H9 (cell line): ENCODE measurements around the gene NKD2. TPM values are rescaled to one million over a fixed set of nuclear protein-coding genes. Genes with fewer than 3 reads are reported as not detected.

Experiments used
- DNase-seq: peaks from one replicate; pipeline ENCODE4 v3.0.0-alpha.2; 2017
- H2AFZ ChIP-seq: one replicate; pipeline ENCODE4 v1.6.1; 2013; ENCODE audit warnings: mild to moderate bottlenecking, low read length, control low read depth, moderate library complexity
- H2AK5ac ChIP-seq: 2 replicates; pipeline ENCODE4 v1.6.1; 2013; ENCODE audit warnings: low read length, control low read depth, mixed read lengths; ENCODE audit not compliant: insufficient read length
- H2BK120ac ChIP-seq: one replicate; pipeline ENCODE4 v1.6.1; 2013; ENCODE audit warnings: low read depth, mild to moderate bottlenecking, low read length, control low read depth, inconsistent platforms; ENCODE audit not compliant: poor library complexity, severe bottlenecking
- H2BK12ac ChIP-seq: 2 replicates; pipeline ENCODE4 v1.6.1; 2013; ENCODE audit warnings: low read length, control low read depth, mixed read lengths, low read depth; ENCODE audit not compliant: insufficient read length
- H2BK15ac ChIP-seq: 2 replicates; pipeline ENCODE4 v1.6.1; 2013; ENCODE audit warnings: low read depth, low read length, control low read depth
- H2BK20ac ChIP-seq: one replicate; pipeline ENCODE4 v1.6.1; 2013; ENCODE audit warnings: low read depth, mild to moderate bottlenecking, low read length, control low read depth, inconsistent platforms; ENCODE audit not compliant: poor library complexity, severe bottlenecking
- H2BK5ac ChIP-seq: 2 replicates; pipeline ENCODE4 v1.6.1; 2013; ENCODE audit warnings: low read length, control low read depth, mixed read lengths; ENCODE audit not compliant: insufficient read length
- H3K14ac ChIP-seq: 2 replicates; pipeline ENCODE4 v1.6.1; 2013; ENCODE audit warnings: low read length, control low read depth; ENCODE audit not compliant: insufficient read depth
- H3K18ac ChIP-seq: 2 replicates; pipeline ENCODE4 v1.6.1; 2013; ENCODE audit warnings: low read depth, mild to moderate bottlenecking, mixed read lengths, low read length, control low read depth; ENCODE audit not compliant: insufficient read length
- H3K23ac ChIP-seq: 2 replicates; pipeline ENCODE4 v1.6.1; 2013; ENCODE audit warnings: low read length, control low read depth, mixed read lengths, low read depth; ENCODE audit not compliant: insufficient read length
- H3K23me2 ChIP-seq: 2 replicates; pipeline ENCODE4 v1.6.1; 2013; ENCODE audit warnings: low read depth, mild to moderate bottlenecking, mixed read lengths, low read length, control low read depth; ENCODE audit not compliant: insufficient read length, poor library complexity, severe bottlenecking
- H3K27ac ChIP-seq: 2 replicates; pipeline ENCODE4 v1.5.1; 2013; ENCODE audit warnings: low read length, control low read depth, mixed read lengths, low read depth; ENCODE audit not compliant: insufficient read length
- H3K27me3 ChIP-seq: 2 replicates; pipeline ENCODE4 v1.6.1; 2013; ENCODE audit warnings: low read length, control low read depth, inconsistent platforms; ENCODE audit not compliant: insufficient read depth
- H3K4ac ChIP-seq: 2 replicates; pipeline ENCODE4 v1.6.1; 2013; ENCODE audit warnings: low read depth, mild to moderate bottlenecking, control low read depth, inconsistent platforms, low read length, moderate library complexity
- H3K4me1 ChIP-seq: 2 replicates; pipeline ENCODE4 v1.6.1; 2013; ENCODE audit warnings: low read length, control low read depth, inconsistent platforms; ENCODE audit not compliant: insufficient read depth
- H3K4me2 ChIP-seq: 2 replicates; pipeline ENCODE4 v1.6.1; 2013; ENCODE audit warnings: low read length, control low read depth, mixed read lengths; ENCODE audit not compliant: insufficient read length, insufficient read depth
- H3K56ac ChIP-seq: 2 replicates; pipeline ENCODE4 v1.6.1; 2013; ENCODE audit warnings: low read depth, mild to moderate bottlenecking, mixed read lengths, low read length, control low read depth; ENCODE audit not compliant: insufficient read length
- H3K79me1 ChIP-seq: 2 replicates; pipeline ENCODE4 v1.6.1; 2013; ENCODE audit warnings: low read depth, mild to moderate bottlenecking, moderate library complexity, low read length, control low read depth, inconsistent platforms; ENCODE audit not compliant: insufficient read depth, poor library complexity, severe bottlenecking
- H3K79me2 ChIP-seq: 2 replicates; pipeline ENCODE4 v1.6.1; 2013; ENCODE audit warnings: low read length, control low read depth, inconsistent platforms; ENCODE audit not compliant: insufficient read depth
- H3K9ac ChIP-seq: 2 replicates; pipeline ENCODE4 v1.6.1; 2013; ENCODE audit warnings: low read length, control low read depth, mixed read lengths; ENCODE audit not compliant: insufficient read length; ENCODE audit errors: extremely low read depth
- H3K9me3 ChIP-seq: one replicate; pipeline ENCODE4 v1.6.1; 2013; ENCODE audit warnings: low read depth, low read length, inconsistent platforms; ENCODE audit not compliant: control insufficient read depth
- H3T11ph ChIP-seq: one replicate; pipeline ENCODE4 v1.6.1; 2013; ENCODE audit warnings: mild to moderate bottlenecking, low read length, control low read depth, inconsistent platforms
- H4K20me1 ChIP-seq: one replicate; pipeline ENCODE4 v1.6.1; 2013; ENCODE audit not compliant: control insufficient read depth, insufficient read length, insufficient read depth
- H4K5ac ChIP-seq: 2 replicates; pipeline ENCODE4 v1.6.1; 2013; ENCODE audit warnings: low read depth, mild to moderate bottlenecking, mixed read lengths, low read length, control low read depth; ENCODE audit not compliant: insufficient read length
- H4K8ac ChIP-seq: replicated peaks from 2 replicates; pipeline ENCODE4 v1.6.1; 2013; ENCODE audit warnings: low read length, control low read depth, mixed read lengths, low read depth; ENCODE audit not compliant: insufficient read length
- H4K91ac ChIP-seq: 2 replicates; pipeline ENCODE4 v1.6.1; 2013; ENCODE audit warnings: low read depth, mild to moderate bottlenecking, moderate library complexity, mixed read lengths, low read length, control low read depth; ENCODE audit not compliant: insufficient read length
- H3K27ac Mint-ChIP-seq, 3 experiments: 2 replicates in 2 of 3; 3 replicates in 1 of 3; pipeline ENCODE4 v1.8.0; 2020 to 2021; ENCODE audit warnings: mixed read lengths in 3 of 3, mild to moderate bottlenecking in 1 of 3, moderate library complexity in 1 of 3
- H3K27me3 Mint-ChIP-seq: 2 replicates; pipeline ENCODE4 v1.8.0; 2021; ENCODE audit warnings: low read depth, mild to moderate bottlenecking, moderate library complexity, mixed read lengths
- H3K36me3 Mint-ChIP-seq, 3 experiments: 2 replicates in 2 of 3; 3 replicates in 1 of 3; pipeline ENCODE4 v1.8.0; 2020 to 2021; ENCODE audit warnings: low read depth in 3 of 3, mixed read lengths in 3 of 3; ENCODE audit not compliant: insufficient read depth in 1 of 3
- H3K4me1 Mint-ChIP-seq, 2 experiments: 2 replicates each; pipeline ENCODE4 v1.8.0; 2020; ENCODE audit warnings: mixed read lengths in 2 of 2
- H3K4me3 Mint-ChIP-seq, 2 experiments: 2 replicates in 1 of 2; 3 replicates in 1 of 2; pipeline ENCODE4 v1.8.0; 2020 to 2021; ENCODE audit warnings: mild to moderate bottlenecking in 2 of 2, mixed read lengths in 2 of 2, moderate library complexity in 1 of 2
- H3K9me3 Mint-ChIP-seq, 2 experiments: 2 replicates in 1 of 2; 3 replicates in 1 of 2; pipeline ENCODE4 v1.8.0; 2020; ENCODE audit warnings: mild to moderate bottlenecking in 2 of 2, mixed read lengths in 2 of 2, moderate library complexity in 1 of 2
- WGBS: extraction: QIAGEN DNeasy Blood & Tissue Kit; methylation state at CpG from one replicate; pipeline ENCODE4 v1.1.7; 2013; ENCODE audit warnings: missing lambda C conversion rate, low lambda C conversion rate, mixed read lengths; ENCODE audit not compliant: insufficient read length; ENCODE audit errors: extremely low coverage; 5-methylcytosine and 5-hydroxymethylcytosine counted together
- total RNA-seq: library from RNA; stranded (reverse); gene quantifications from 2 replicates; pipeline ENCODE4 v1.2.1, GENCODE V29; 2021
- TF ChIP-seq, protein P1 (sequence below): fragments of 200-600 bp; sonication (generic); conservative IDR thresholded peaks from 3 replicates; pipeline ENCODE4 v1.8.0; 2021; ENCODE audit warnings: antibody characterized with exemption, mild to moderate bottlenecking

Gene NKD2
- total RNA-seq, 1 experiment from 2014 or later: 7.3 TPM

DNA sequence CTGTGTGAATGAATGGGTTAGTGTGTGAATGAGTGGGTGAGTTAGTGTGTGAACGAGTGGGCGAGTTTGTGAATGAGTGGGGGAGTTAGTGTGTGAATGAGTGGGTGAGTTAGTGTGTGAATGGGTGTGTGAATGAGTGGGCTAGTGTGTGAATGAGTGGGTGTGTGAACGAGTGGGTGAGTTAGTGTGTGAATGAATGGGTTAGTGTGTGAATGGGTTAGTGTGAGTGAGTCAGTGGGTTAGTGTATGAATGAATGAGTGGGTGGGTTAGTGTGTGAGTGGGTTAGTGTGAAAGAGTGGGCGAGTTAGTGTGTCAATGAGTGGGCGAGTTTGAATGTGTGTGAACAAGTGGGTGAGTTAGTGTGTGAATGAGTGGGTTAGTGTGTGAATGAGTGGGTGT is 35.5 kb downstream of the NKD2 start:
- DNase-seq: no peak
- H2BK15ac ChIP-seq: no peak overlapping the region
- no peak overlapping the region for H3K27ac Mint-ChIP-seq
- H3K27me3 ChIP-seq: no peaks in the 10 kb centered on the region
- peaks cover 9 to 40% (median 17%) of the 10 kb centered on the region in 3 experiments; a peak in 6 of 7 replicates for H3K36me3 Mint-ChIP-seq
- no peak overlapping the region for H3K4me2 ChIP-seq
- H2AK5ac ChIP-seq: no peak overlapping the region
- no peak overlapping the region for H3K56ac ChIP-seq
- H3K27ac ChIP-seq: no peak overlapping the region
- H3K4me3 Mint-ChIP-seq: no peak overlapping the region
- H3T11ph ChIP-seq: no peak overlapping the region
- peaks cover 75 to 77% of the 10 kb centered on the region in 2 experiments for H3K9me3 Mint-ChIP-seq
- no peak overlapping the region for H2BK5ac ChIP-seq
- no peak overlapping the region for H4K8ac ChIP-seq
- H3K79me1 ChIP-seq: no peaks in the 10 kb centered on the region
- H3K4ac ChIP-seq: no peak overlapping the region
- no peak overlapping the region for H2BK20ac ChIP-seq
- peaks cover 10% of the 10 kb centered on the region for H3K27me3 Mint-ChIP-seq
- no peak overlapping the region for H3K23ac ChIP-seq
- WGBS: 100% methylated on average over 5 of the region's 5 CpGs
- H2AFZ ChIP-seq: no peak overlapping the region
- H3K9me3 ChIP-seq: peaks cover 8% of the 10 kb centered on the region
- no peak overlapping the region for H2BK120ac ChIP-seq
- peaks cover 3% of the 10 kb centered on the region for H4K20me1 ChIP-seq
- H2BK12ac ChIP-seq: no peak overlapping the region
- H3K18ac ChIP-seq: no peak overlapping the region
- TF ChIP-seq, protein P1, sequence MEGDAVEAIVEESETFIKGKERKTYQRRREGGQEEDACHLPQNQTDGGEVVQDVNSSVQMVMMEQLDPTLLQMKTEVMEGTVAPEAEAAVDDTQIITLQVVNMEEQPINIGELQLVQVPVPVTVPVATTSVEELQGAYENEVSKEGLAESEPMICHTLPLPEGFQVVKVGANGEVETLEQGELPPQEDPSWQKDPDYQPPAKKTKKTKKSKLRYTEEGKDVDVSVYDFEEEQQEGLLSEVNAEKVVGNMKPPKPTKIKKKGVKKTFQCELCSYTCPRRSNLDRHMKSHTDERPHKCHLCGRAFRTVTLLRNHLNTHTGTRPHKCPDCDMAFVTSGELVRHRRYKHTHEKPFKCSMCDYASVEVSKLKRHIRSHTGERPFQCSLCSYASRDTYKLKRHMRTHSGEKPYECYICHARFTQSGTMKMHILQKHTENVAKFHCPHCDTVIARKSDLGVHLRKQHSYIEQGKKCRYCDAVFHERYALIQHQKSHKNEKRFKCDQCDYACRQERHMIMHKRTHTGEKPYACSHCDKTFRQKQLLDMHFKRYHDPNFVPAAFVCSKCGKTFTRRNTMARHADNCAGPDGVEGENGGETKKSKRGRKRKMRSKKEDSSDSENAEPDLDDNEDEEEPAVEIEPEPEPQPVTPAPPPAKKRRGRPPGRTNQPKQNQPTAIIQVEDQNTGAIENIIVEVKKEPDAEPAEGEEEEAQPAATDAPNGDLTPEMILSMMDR: no peak
- H3K4me1 Mint-ChIP-seq: no peaks in the 10 kb centered on the region; a peak in 1 of 4 replicates
- H4K91ac ChIP-seq: no peak overlapping the region
- no peaks in the 10 kb centered on the region for H3K23me2 ChIP-seq
- no peak overlapping the region for H3K14ac ChIP-seq
- no peaks in the 10 kb centered on the region for H3K79me2 ChIP-seq
- no peak overlapping the region for H3K9ac ChIP-seq
- H3K4me1 ChIP-seq: no peaks in the 10 kb centered on the region
- no peak overlapping the region for H4K5ac ChIP-seq
